Brain pericyte (primary cell): ENCODE data around the gene PSENEN.
"Not testable (repeated sequence)": the region's sequence is repeated elsewhere in the genome, so short reads cannot be mapped to it uniquely, and the experiment has no call there.

Experiments
- DNase-seq: peaks from one replicate; pipeline ENCODE4 v3.0.0-alpha.2; 2012; ENCODE audit warnings: low read depth, low spot score

Gene PSENEN

DNA sequence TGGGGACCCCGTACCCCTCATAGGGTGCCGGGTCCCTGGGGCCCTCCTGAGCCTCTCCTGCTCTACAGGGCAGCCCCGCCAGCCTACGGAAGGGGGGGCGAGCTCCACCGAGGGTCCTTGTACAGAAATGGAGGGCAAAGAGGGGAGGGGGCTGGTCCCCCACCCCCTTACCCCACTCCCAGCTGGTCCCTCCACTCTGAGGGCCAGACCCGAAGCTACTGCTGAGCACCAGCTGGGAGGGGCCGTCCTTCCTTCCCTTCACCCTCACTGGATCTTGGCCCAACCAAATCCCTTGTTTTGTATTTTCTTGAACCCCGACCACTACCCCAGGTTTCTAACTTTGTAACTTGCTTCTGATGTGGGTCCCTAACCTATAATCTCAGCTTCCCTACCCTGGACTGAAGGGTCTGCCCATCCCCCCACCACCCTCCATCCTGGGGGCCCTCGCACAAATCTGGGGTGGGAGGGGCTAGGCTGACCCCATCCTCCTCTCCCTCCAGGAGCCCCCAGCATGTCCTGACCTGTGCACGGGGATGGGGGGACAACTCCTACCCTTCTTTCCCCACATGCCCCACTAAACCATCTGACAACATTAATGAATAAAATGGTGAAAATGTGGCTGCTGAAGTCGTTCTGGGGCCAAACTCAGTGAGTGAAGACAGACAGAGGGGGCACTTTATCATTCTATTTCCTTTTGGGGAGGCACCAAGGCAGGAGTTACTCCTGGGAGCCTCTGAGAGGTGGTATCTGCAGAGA is 42.9 kb downstream of the PSENEN start:
- no peak for DNase-seq

DNA sequence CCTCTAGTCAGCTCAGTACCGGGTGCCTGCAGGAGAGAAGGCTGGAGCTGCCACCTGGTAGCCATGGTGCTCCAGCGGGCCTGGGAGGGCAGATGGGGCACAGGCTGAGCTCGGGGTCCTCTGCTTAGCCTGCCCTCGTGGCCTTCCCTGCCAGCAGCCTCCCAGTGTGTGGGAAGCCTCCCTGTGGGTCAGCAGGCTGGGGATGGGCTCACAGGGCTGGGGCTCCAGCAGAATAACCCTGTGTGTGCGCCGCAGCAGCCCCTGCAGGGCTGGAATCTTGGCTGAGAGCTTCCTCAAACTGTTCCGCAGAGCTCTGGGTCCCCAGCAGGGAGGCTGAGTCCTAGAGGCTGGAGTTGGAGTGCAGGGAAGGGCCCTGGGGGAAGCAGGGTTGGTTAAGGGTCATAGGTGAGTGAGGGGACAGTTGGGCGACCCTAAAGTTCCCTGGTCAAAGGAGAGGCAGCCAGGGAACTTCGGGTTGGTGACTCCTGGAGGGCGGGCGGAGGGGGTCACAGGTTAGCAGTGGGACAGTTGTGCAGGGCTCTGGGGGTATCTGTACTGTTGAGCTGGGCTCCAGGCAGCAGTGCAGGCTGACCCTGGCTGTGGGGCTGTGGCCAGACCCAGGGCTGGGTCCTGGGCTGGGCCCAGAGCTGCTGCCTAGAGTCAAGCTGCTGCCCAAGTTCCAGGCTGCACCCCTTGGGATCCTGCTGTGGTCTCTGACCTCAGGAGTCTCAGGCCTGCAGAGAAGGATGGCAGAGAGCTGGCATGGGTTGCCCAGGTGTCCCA is 43.9 kb downstream of the PSENEN start:
- DNase-seq, result no peak

DNA sequence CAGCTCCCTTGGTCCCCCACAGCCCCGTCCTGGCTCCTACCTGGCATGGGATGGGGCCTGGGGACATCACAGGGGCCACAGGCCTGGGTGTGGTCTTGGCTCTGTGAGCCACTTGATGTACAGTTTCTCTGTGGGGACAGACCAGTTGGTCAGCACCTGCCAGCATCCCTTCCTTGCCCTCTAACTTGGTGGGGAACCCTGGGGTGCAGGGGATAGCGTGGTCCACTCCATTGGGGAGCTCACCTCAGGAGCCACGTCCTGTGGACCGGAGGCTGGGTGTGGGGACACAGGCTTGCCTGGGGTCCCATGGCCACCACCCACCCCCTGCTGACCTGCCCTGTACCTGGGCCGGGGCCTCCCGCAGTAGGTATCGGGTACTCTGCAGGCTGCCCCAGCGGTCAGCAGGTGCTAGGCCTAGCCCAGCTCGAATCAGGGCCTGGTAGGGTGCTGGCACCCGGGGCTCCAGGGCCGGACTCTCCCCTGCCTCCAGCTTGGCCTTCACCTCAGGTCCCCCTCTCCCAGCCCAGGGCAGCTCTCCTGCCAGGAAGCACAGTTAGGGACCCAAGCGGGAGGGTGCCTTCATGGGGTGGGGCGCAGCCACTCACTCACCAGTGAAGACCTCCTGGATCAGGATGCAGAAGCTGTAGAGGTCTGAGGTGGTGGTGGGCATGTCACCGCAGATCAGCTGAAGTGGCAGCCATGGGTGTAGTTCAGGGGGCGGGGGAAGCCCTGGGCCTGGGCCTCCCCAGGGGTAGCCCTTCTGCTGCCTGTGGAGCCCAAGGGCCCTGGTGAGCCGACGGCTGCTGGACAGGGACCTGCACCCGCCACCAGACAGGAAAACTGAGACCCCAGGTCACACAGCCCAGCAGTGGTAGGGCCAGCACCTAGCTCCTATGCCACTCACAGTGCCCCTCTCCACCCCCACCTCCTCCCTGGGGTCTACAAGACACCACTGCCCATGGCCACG is 44.8 kb downstream of the PSENEN start:
- DNase-seq, result no peak

DNA sequence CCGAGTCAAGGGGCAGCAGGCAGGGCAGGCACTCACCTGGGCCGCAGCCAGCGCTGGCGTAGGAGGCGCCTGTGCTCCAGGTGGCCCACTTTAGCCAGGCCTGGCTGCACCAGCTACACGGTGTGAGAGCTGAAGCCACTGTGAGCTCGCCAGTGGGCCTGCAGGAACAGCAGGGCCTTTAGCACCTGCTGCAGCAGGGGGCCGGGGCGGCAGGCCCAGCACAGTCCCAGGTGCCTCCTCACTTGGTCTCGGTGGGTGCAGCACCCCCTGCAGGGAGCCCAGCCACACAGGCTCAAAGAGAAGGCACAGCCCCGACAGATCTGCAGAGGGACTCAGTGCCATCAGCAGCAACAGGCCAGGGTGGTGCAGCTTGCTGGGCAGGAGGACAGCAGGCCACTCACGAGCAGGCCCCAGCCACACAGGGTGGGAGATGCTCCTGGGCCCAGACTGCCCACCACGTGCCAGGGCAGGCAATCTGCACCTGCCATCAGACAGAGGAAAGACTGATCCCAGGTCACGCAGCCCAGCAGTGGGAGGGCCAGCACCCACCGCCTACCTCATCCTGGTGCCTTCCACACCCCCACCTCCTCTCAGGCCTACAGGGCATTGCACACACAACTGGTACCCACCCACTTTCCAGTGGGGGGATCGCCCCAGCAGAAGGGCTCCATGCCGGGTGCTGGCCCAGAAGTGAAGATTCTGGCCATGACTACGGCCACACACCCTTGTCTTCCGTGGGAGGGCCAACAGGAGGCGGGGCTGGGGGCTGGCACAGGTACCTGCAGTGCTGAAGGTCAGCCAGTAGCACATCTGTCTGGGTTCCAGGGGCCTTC is 45.7 kb downstream of the PSENEN start:
- no peak for DNase-seq

DNA sequence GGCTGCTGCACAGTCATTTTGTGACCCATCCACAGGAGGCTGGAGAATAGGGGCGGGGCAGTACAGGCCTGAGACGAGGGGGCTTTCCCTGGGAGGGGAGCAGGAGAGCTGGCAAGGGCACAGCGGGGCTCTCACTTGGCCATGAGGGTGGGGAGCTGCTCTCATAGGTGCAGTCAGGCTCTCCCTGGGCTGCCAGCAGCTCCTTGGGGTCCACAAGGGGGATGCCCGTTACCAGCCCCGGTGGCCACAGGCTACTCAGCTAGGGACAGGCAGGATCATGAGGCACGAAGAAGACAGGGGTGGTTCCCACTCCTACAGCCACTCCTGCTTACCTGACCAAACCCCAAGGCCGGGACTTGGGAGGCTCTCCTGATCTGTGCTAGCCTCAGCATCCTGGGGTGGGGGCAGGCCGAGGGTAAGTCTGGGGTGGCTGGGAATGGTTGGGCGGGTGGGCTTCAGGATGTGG is 46.4 kb downstream of the PSENEN start:
- no peak for DNase-seq

DNA sequence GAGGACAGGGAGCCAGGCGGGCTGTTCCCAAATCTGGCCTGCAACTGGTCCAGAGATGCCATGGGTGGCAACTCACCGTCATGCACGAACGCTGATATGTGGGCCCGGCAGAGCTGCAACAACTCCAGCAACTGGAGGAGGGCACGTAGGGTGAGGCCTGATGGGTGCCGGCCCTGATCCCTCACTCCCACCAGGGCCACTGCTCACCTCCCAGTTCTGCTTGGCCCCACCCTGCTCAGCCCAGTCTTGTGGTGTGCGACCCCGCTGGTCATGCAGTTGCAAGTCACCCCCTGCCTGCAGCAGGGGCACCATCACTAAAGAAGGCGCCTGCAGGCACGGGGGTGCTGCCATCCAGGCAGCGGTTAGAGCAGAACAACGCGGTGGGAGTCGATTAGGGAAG is 46.9 kb downstream of the PSENEN start:
- no peak for DNase-seq

DNA sequence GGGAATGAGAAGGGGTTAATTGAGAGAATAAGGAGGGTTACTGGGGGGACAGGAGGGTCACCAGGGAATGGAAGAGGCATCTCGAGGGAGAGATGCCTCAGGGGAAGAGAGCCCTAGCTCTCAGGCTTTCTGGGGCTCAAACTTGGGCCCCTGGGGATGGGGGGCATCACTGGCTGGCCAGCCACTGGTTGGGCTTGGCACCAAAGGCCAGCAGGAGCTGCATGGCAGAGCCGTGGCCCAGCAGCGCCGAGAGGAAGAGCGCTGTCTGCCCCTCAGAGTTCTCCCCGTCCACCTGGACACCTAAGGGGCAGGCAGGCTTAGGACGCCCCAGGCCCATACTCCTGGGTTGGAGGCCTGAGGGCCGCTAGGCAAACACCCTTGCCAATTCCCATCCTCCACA is 47.4 kb downstream of the PSENEN start:
- no peak for DNase-seq

DNA sequence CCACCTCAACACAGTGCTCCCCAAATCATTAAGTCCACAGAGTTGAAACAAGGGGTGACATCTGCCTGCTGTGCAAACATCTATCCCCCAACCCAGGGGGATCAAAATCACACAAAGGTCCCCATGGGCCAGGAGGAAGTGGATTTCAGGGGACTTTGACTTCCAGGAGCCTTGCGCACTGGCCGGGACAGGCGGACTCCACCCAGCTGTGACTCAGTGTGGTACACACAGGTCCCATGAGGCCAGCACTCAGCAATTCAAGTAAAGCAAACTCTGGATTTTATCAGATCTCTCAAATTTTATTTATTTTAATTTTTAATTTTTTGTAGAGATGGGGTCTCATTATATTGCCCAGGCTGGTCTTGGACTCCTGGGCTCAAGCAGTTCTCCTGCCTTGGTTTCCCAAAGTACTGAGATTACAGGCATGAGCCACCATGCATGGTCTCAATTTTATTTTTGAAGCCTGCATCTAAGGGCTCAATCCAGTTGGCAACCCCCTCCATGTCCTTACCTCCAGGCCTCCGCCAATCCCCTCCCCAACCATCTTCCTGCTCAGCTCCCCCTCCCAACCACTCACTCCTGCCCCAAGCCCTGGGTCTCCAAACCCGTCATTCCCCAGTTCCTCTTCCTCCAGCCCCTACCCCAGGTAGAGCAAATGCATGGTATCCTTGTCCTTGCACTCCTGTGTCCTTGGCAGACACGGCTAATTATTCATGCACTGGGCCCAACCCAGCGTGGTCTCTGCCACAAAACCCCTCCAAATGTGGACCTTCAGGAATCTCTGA is 48.1 kb downstream of the PSENEN start:
- no peak for DNase-seq

DNA sequence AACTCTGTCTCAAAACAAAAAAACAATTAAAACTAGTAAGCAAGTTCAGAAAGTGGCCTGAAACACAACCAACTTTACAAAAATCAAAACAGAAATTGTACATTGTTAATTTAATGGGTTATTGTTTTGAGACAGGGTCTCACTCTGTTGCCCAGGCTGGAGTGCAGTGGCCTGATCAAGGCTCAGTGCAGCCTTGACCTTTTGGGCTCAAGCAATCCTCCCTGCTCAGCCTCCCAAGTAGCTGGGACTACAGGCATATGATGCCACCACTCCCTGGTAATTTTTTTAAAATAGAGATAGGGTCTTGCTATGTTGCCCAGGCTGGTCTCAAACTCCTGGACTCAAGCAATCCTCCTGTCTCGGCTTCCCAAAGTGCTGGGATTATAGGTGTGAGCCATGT is 50.1 kb downstream of the PSENEN start:
- DNase-seq, result not testable (repeated sequence)
